Astrocyte (in vitro differentiated cells and primary cell): ENCODE results near the gene CALML6.

Experiments used
- CTCF ChIP-seq: IDR thresholded peaks from 2 replicates; pipeline ENCODE4 v1.5.1; 2011; ENCODE audit warnings: low read depth, mild to moderate bottlenecking, inconsistent platforms, low read length, moderate library complexity; ENCODE audit not compliant: insufficient read depth
- EZH2 ChIP-seq: IDR thresholded peaks from 2 replicates; pipeline ENCODE4 v1.6.1; 2012; ENCODE audit warnings: mild to moderate bottlenecking, low read length, inconsistent platforms; ENCODE audit not compliant: insufficient read depth

- TF ChIP-seq CTCF = no peak
- no peak for TF ChIP-seq EZH2
These were observed 4.3 kb upstream of the CALML6 start for GRCh38 chr1:1910651-1911331.
